Ectodermal cell (in vitro differentiated cells): Measurements from ENCODE around the gene TMTC3.
"Not testable (repeated sequence)": the region's sequence is repeated elsewhere in the genome, so short reads cannot be mapped to it uniquely, and the experiment has no call there.

Experiments used
- H3K27ac ChIP-seq: 2 replicates; pipeline ENCODE4 v1.7.0; 2013; ENCODE audit warnings: mild to moderate bottlenecking, low read depth, low read length; ENCODE audit not compliant: insufficient read depth, poor library complexity, severe bottlenecking
- H3K27me3 ChIP-seq: 2 replicates; pipeline ENCODE4 v1.7.0; 2013; ENCODE audit warnings: mild to moderate bottlenecking, low read length; ENCODE audit not compliant: insufficient read depth, control insufficient read depth, poor library complexity, severe bottlenecking
- H3K36me3 ChIP-seq: one replicate; pipeline ENCODE4 v1.7.0; 2013; ENCODE audit warnings: low read length; ENCODE audit not compliant: control insufficient read depth, insufficient read depth
- H3K4me1 ChIP-seq: one replicate; pipeline ENCODE4 v1.7.0; 2013; ENCODE audit warnings: low read length; ENCODE audit not compliant: control insufficient read depth, insufficient read depth
- H3K4me3 ChIP-seq: 2 replicates; pipeline ENCODE4 v1.7.0; 2013; ENCODE audit warnings: low read depth, low read length, control low read depth; ENCODE audit not compliant: insufficient read depth
- H3K9me3 ChIP-seq: 2 replicates; pipeline ENCODE4 v1.7.0; 2013; ENCODE audit warnings: mild to moderate bottlenecking, low read length, moderate library complexity; ENCODE audit not compliant: control insufficient read depth
- WGBS, 2 experiments: methylation state at CpG; one replicate each; pipeline ENCODE4 v1.1.7; 2013; ENCODE audit warnings: missing lambda C conversion rate in 2 of 2; 5-methylcytosine and 5-hydroxymethylcytosine counted together

TMTC3 gene

DNA sequence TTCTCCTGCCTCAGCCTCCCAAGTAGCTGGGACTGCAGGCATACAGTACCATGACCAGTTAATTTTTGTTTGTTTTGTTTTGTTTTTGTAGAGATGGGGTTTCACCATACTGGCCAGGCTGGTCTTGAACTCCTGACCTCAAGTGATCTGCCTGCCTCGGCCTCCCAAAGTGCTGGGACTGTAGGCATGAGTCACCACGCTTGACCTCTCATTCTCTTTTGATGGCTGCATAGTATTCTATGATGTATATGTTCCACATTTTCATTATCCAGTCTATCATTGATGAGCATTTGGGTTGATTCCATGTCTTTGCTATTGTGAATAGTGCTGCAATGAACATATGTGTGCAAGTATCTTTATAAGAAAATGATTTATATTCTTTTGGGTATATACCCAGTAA, 8.9 kb upstream of the TMTC3 start:
- H3K27ac ChIP-seq, H3K4me1 ChIP-seq, H3K4me3 ChIP-seq, H3K27me3 ChIP-seq, H3K36me3 ChIP-seq, H3K9me3 ChIP-seq: not testable (repeated sequence)
- 66 to 87% methylated on average over 2 of the region's 2 CpGs for WGBS, 2 experiments

DNA sequence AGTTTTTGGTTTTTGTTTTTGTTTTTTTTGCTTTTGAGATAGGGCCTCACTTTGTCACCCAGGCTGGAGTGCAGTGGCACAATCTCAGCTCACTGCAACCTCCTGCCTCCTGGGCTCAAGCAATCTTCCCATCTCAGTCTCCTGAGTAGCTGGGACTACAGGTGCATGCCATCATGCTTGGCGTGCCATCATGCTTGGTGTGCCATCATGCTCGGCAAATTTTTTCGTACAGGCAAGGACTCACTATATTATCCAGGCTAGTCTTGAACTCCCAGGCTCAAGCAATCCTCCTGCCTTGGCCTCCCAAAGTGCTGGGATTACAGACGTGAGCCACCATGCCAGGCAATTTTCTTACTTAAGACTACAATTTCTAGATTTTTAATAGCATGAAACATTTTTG, 2.4 kb upstream of the TMTC3 start:
- 91 to 93% methylated on average over 4 of the region's 4 CpGs for WGBS, 2 experiments
- not testable (repeated sequence) for H3K36me3 ChIP-seq, H3K9me3 ChIP-seq, H3K4me3 ChIP-seq, H3K27ac ChIP-seq, H3K27me3 ChIP-seq, H3K4me1 ChIP-seq

DNA sequence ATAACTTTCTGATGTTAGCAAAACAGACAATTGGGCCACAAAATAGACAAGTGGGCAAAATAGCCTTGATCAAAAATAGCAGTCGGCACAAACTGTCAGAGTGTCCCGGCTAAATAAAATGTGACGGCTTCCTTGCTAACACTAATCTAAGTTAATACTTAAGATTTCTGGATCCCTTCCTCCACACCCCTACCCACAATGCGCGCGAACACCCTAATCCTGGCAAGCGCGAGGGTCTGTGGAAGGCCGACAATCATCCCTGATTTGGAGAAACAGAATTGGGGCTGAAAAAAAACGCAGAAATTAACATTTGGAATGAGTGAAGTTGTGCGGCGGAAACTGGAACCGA, 708 bp upstream of the TMTC3 start:
- Histone ChIP-seq H3K4me1 (peaks cover 14% of the 10 kb centered on the region), H3K36me3 (no peaks in the 10 kb centered on the region), H3K9me3 (no peaks in the 10 kb centered on the region), H3K27me3 (no peaks in the 10 kb centered on the region), H3K4me3 (peak overlapping the region; percentile 70), H3K27ac (no peak overlapping the region)
- WGBS, 2 experiments, result 25 to 31% methylated on average over 13 of the region's 13 CpGs

DNA sequence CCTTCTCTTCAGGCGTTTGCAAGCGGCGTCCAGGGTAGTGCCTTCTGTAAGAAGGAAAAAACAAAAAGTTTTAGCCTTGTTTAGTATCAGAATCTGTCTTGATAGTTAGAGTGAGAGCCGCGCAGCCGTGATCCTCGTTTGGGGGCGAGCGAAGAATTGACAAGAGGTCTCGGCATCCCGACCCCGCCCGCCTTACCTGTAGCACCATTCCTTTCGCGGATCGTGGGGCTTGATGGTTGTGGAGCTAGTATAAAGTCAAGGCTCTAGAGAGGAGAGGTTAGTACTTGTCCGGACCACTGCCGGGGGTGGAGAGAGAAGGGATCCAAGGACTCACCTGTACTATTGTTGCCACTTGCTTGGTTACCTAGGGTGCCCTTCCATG, 494 bp downstream of the TMTC3 start:
- H3K27me3 ChIP-seq, result no peaks in the 10 kb centered on the region
- H3K36me3 ChIP-seq, result no peaks in the 10 kb centered on the region
- H3K4me3 ChIP-seq, result peak overlapping the region; percentile 70
- 1% methylated on average over 18 of the region's 18 CpGs for WGBS, 2 experiments
- peaks cover 14% of the 10 kb centered on the region for H3K4me1 ChIP-seq
- H3K27ac ChIP-seq, result no peak overlapping the region
- no peaks in the 10 kb centered on the region for H3K9me3 ChIP-seq

DNA sequence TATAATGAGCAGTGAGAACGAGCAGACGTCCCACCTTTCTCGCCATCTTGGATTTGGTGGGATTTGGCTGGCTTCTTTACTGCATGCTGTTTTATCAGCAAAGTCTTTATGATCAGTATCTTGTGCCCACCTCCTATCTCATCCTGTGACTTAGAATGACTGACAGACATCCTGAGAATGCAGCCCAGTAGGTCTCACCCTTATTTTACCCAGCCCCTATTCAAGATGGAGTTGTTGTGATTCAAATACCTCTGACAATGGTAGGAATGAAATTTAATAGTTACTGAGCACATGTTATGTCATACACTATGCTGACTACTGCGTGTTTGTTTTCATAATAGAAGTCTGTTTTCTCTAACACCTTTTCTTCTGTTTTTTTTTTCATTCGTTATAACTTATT, 1.9 kb downstream of the TMTC3 start:
- H3K36me3 ChIP-seq, result no peaks in the 10 kb centered on the region
- H3K27ac ChIP-seq, result no peak overlapping the region
- no peak overlapping the region for H3K4me3 ChIP-seq
- WGBS, 2 experiments, result 84 to 86% methylated on average over 5 of the region's 5 CpGs
- no peaks in the 10 kb centered on the region for H3K27me3 ChIP-seq
- H3K9me3 ChIP-seq, result no peaks in the 10 kb centered on the region
- peaks cover 14% of the 10 kb centered on the region for H3K4me1 ChIP-seq

DNA sequence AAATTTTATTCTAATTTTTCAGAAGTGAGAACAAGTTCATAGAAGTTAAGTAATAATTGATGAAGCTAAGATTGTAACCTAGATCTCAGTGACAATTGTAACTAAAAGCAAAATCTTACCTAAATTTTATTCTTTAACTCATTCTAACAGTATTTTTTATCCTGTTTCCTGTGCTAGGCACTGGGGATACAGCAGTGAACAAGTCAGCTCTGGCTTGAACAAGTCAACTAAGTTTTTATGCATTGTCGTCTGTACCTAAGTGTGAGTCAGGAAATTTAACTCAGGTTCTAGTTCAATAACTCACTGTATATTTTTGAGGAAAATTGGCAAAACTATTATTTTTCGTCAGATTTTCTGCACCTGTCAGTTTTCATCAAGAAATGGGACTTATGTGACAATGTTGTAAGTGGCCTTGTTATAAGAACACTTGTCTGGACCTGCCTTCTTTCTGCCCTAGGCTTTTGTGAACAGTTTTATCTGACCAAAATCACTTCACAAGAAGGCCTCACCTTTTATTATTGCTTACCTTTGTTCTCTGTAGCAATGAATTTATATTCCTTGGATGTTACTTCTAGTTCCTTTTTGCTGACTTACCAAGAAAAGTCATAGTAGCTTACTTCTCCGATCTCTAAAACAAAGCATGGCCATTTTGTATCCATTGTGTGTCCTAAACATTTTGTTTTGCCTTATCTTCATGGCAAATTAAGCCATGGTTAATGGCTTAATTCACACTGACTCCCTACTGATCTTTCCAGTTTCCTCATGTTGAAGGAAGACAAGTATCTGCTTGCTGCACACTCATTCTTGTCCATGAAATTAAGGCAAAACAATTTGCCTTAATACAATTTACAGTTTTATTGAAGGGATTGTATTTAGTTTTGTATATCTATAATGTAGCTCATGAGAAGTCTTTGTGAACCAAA, 2.7 kb downstream of the TMTC3 start:
- no peaks in the 10 kb centered on the region for H3K27me3 ChIP-seq
- H3K27ac ChIP-seq, result no peak overlapping the region
- no peaks in the 10 kb centered on the region for H3K9me3 ChIP-seq
- H3K4me3 ChIP-seq, result no peak overlapping the region
- H3K4me1 ChIP-seq, result peaks cover 14% of the 10 kb centered on the region
- no peaks in the 10 kb centered on the region for H3K36me3 ChIP-seq
- 80 to 91% methylated on average over 3 of the region's 3 CpGs for WGBS, 2 experiments

DNA sequence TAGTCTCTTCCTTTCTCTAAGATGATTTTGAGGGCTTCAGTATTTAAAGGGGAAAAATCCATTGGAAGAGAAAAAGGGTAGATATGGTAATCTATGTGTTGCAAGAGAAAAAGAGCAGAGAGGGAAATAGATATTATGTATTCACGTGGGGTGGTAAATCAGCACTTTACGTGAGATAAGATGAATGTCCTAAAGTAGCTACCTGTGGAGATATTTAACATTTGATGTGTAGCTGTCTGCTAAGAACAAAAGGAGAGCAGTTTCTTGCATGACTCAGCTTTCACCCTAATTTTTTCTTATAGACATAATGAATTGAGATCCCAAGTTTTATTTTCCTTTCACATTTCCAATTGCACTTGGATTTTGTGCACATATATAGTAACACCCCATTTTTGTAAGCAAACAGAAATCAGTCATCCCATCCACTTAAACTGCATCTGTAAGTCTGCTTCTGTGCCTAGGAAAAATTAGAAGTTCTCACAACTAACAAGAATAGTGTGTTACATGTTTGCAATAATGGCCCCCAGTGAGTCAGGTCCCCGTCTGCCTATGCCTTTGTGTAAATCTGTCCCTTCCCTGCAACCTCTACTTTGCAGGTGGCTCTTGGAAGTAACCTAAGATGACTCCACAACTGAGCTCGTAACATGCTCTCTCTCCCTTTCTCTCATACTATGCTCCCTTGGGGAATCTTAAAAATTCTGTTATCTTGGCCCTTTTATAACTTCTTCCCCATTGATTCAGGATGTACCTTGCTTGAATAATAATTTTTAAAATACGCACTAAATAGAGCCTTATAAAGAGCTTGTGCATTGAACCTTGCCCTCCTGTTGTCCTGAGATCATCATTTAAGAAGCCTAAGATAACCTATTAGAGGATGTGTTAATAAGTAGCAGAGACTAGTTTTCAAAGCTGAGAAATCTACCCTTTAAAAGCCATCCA, 3.7 kb downstream of the TMTC3 start:
- Histone ChIP-seq H3K4me3 (no peak overlapping the region), H3K36me3 (no peaks in the 10 kb centered on the region), H3K27me3 (no peaks in the 10 kb centered on the region), H3K4me1 (peaks cover 14% of the 10 kb centered on the region), H3K9me3 (no peaks in the 10 kb centered on the region), H3K27ac (no peak overlapping the region)
- WGBS, 2 experiments, result 59 to 60% methylated on average over 5 of the region's 5 CpGs

DNA sequence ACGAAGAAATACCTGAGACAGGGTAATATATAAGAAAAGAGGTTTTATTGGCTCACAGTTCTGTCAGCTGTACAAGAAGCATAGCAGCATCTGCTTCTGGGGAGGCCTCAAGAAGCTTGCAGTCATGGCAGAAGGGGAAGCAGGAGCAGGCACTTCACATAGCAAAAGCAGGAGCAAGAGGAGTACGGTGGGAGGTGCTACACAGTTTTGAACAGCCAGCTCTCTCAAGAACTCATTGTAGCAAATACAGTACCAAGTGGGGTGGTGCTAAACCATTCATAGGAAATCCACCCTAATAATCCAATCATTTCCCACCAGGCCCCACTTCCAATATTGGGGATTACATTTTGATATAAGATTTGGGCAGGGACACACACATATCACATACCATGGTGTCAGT, 8.0 kb downstream of the TMTC3 start:
- no peak overlapping the region for H3K4me3 ChIP-seq
- no peaks in the 10 kb centered on the region for H3K9me3 ChIP-seq
- H3K4me1 ChIP-seq, result peaks cover 11% of the 10 kb centered on the region
- no peaks in the 10 kb centered on the region for H3K27me3 ChIP-seq
- no peaks in the 10 kb centered on the region for H3K36me3 ChIP-seq
- H3K27ac ChIP-seq, result no peak overlapping the region
- WGBS, 2 experiments, result 88 to 93% methylated on average over 2 of the region's 2 CpGs

DNA sequence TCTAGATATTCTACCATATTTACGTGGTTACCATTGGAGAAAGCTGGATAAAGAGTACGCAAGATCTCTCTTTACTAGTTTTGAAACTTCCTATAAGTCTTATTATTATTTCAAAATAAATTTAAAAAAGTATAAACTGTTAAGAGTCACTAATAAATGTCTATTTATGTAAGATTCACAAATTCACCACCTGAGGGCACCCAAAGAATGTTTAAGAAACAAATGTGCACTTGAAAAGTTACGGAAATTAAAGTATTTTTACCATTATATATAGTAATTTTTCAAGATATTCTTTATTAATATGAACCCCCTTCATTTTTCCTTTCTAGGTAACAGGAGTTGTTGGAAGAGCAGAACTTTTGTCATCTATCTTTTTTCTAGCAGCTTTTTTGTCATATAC, 11.9 kb downstream of the TMTC3 start:
- Histone ChIP-seq H3K27ac (no peak overlapping the region), H3K36me3 (no peaks in the 10 kb centered on the region)
- WGBS, 2 experiments, result 100% methylated on average over 1 of the region's 3 CpGs; no CpG with 5 or more reads in 1 of the 2 experiments

DNA sequence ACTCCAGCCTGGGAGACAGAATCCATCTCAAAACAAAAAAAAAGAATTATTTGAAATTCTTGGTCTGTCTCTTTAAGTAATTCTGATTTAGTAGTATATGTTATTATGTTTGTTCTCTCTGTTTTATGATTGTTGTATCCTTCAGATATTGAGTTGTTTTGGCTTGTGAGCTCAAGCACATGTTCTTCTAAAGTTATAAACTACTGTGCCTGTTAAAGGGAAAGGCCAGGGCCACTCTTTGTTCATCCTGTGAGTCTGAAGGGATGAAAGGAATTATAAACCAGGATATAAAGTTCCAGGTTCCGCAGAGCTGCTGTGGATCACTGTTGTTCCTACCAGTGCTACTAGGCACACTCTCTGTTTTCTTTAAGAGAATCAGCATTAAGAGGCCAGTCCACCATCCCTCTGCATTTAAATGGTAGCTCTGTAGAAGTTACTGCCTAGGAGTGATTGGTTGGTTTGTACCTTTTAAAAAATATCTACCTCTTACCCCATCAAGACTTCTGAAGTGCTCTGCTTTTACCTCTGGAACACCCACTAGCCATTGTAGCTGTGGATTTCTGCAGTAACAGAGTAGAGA, 14.1 kb downstream of the TMTC3 start:
- Histone ChIP-seq H3K27me3 (no peaks in the 10 kb centered on the region), H3K27ac (no peak overlapping the region), H3K9me3 (no peaks in the 10 kb centered on the region), H3K4me3 (no peak overlapping the region), H3K4me1 (no peaks in the 10 kb centered on the region), H3K36me3 (no peaks in the 10 kb centered on the region)
- WGBS, 2 experiments, result 85 to 91% methylated on average over 1 of the region's 1 CpG

More for the DNA sequence above, 11.9 kb downstream of the TMTC3 start:
- H3K9me3 ChIP-seq, result no peaks in the 10 kb centered on the region
- H3K27me3 ChIP-seq, result no peaks in the 10 kb centered on the region
- no peaks in the 10 kb centered on the region for H3K4me1 ChIP-seq
- H3K4me3 ChIP-seq, result no peak overlapping the region
